Ureter (tissue), 1 donor: ENCODE data around the gene TECRL. TPM values are rescaled to one million over a fixed set of nuclear protein-coding genes. Genes with fewer than 3 reads are reported as not detected.

Experiments used
- DNase-seq: peaks from one replicate; pipeline ENCODE4 v3.0.0-alpha.2; 2020; ENCODE audit warnings: low spot score
- total RNA-seq: library from RNA; stranded (reverse); gene quantifications from one replicate; pipeline ENCODE4 v1.2.4, GENCODE V29; 2023
- donor health status: DM: yes; HTN: yes; CAD: no.

The TECRL gene
- 0.16 TPM for total RNA-seq

- DNase-seq = no peak
Measured at GRCh38 chr4:64409300-64409699, at the start of gene TECRL. Gene TECRL (minus strand): TSS chr4:64409450. CDS start chr4:64409351, 99 bp downstream.

- DNase-seq = no peak
Measured at GRCh38 chr4:64432674-64433073, 23.4 kb upstream of the TECRL start.

DNA sequence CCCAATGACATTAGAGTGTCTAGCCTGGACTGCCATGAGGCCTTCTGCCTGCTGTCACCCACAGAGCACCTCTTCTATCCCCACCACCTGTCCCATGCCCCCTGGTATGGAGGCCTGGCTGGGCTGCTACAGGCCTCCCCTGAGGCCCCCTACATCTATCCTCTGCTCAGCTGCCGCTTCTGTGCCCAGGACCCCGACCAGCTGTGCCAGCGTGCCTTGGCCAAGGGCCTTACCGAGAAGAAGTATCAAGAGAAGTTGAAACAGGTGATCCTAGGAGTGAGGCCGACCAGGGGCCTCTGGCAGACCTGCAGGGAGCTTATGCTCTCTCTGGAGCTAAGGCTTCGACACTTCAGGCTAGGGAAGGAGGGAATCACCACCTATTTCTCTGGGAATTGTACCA is 21.7 kb upstream of the TECRL start:
- DNase-seq = no peak

DNA sequence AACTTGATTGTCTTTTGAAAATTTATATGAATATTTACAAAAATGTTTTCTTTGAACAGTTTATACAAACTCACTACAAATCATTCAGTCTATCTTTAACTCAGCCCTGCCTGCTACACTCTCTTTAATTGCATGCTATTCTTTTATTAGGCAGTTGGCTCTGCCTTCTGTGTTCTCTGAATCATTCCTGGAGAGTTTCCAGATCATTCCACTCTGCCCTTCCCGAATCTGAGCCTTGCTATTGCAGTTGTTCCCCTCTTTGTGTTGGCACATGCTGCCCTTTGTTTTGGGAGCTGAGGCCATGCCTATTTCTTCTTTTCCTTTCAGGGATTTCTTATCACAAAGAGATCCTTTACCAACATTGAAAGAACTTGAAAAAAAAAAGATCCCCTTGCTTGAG is 8.7 kb upstream of the TECRL start:
- no peak for DNase-seq

DNA sequence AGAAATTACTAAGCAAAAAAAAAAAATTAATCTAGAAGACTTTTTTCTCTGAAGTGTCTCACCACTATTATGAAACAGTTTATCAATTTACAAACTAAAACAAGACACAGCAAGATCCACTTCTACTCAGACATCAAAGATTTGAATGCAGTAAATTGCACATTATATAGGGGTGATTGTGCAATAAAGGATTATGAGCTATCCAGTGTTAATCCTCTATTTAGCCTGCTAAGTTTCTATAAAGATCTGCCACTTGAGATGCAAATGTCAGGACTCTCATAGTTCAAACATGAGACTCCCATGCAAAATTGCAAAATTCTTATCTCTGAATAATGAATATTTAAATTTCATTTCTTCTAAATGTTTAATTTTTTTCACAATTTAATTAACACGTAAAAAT is 2.2 kb downstream of the TECRL start:
- DNase-seq = no peak

GRCh38 chr4:64405761-64406160 is 3.5 kb downstream of the TECRL start:
- DNase-seq = no peak

- no peak for DNase-seq
Measured at GRCh38 chr4:64402684-64403083, 6.6 kb downstream of the TECRL start.

DNA sequence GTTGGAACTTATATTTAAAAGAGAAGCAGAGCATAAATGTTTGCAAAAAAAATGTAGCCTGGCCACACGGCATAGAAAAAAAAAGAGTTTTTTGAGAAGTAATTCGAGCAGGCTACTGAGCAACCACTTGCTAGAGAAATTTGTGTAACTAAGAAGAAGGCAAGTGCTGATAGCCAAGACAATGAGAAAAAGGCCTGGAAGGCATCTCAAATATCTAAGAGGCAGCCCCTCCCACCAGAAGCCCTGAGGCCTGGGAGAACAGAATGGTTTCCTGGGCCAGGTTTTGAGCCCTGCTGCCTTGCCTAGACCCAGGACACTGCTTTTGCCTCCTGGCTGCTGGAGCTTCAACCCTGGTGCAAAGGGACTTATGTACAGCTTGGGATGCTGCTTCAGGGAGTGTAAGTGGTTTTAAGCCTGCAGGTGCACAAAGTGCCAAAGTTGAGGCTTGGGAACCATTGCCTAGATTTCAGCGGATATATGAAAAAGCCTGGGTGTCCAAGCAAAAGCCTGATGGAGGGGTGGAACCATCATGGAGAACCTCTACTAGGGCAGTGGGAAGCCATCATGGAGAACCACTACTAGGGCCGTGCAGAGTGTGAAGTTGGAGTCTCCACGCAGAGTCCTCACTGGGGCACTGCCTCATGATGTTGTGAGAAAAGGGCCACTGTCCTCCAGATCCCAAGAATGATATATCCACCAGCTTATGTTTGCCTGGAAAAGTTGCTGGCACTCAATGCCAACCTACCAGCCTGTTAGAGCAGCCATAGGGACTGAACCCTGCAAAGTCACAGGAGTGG is 9.7 kb downstream of the TECRL start:
- no peak for DNase-seq

GRCh38 chr4:64394469-64394868 is 14.8 kb downstream of the TECRL start:
- no peak for DNase-seq

DNA sequence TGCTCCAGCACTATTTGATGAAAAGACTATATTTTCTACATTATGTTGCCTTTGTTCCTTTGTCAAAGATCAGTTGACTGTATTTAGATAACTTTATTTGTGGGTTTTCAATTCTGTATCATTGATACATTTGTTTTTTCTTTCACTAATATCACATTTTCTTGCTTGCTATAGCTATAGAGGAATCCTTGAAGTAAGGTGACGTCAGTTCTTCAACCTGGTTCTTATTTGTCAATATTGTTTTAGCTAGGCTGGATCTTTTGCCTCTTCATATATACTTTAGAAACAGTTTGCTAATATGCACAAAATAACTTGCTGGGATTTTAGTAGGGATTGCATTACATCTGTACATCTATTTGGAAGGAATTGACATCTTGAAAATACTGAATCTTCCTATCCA is 21.0 kb downstream of the TECRL start:
- no peak for DNase-seq

- DNase-seq = no peak
Measured at GRCh38 chr4:64385220-64385619, 24.0 kb downstream of the TECRL start.

GRCh38 chr4:64384237-64385203 is 24.7 kb downstream of the TECRL start:
- DNase-seq = no peak

DNA sequence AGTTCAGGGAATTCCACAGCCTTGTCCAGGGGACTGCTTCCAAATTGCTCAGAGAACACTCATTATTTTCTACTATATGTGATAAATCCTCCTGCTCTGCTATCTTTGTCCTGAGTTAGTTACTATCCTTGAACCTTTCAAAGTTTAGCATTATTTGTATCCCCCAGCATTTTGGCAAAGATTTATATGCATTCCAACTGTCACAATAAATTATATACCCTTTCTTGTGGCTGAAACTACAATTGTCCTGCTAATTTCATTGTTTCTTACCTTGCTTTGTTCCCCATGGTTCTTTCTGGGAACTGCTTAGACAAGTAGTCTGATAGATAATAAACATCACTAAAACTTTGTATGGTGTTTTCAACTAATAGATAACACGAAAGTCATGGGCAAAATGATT is 40.5 kb downstream of the TECRL start:
- no peak for DNase-seq

DNA sequence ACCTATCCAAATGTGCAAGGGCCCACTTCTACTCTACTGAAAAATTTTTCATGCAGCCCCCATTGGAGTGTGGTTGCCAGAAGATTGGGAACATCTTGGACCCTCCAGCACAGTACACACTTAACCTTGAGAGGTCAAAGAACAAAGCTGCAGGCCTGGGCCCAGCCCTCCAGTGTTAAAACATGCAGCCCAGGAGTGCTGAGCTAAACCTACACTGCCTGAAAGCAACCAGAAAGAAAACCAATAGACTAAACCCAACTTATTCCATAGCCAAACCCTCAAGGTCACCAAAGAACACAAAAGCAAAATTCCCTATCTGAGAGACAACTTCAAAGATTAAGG is 47.9 kb downstream of the TECRL start:
- no peak for DNase-seq

DNA sequence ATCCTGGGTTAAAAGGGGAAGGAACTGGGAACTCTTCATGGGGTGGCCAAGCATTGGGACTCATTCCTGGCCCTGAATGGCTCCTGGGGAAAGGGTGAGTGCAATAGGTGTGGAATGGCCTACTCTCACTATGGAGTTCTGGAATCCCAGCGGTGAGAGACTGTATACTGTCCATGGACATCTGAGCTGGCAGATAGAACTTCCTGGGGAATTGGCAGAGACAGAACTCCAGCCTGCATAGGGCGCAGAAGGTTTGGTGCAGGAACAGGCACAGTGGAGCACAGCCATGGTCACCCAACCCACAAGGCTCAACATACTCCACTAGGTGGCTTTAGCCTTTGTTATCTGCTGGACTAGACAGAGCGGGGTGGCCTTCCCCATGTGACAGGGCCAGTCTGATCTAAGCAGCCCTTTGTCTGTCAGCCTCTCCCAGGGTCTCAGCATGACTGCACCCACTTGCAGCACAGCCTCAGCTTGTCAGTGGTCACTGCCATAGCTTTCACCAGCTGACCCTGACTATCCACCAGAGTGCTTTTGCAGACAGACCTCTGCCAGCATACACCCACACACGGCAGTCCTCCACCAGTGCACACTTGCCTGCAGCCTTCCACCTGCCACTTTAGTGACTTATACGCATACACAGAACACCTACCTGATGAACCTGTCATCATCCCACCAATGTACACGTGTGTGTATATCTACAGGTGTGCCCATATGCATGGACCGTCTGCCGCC is 48.4 kb downstream of the TECRL start:
- no peak for DNase-seq

DNA sequence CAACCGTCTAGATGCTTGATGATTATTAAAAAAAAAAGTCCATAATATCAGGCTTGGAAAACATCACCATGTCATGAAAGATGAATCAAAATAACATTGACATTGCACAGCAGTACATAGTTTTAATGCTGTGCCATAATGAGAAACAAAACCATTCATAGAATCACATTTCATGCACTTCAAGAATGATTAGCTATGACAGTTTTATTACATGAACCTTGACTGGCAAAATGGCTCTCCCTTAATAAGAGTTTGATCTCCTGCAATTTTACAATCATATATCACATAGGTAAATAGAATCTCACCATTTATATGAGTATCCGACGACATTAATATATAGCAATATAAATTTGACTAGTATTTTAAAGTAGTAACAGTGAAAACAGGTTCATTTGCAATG is 49.8 kb downstream of the TECRL start:
- DNase-seq = no peak

DNA sequence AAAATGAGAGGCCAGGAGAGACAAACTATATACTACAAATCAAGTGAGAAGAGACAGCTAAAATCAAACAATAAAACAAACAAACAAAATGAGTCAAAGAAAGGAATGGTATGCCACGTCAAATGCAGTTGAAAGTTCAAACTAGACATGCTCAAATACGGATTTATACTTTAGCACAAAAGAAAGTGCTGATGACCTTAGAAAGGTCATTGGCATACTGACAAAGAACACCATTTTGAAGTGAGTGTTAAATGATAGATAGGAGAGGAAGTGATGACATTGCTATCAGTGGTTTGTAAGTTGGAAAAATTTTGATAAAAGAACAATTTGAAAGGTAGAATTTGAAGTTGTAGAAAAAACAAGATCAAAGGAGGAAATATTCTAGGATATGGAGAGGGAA is 55.3 kb downstream of the TECRL start:
- no peak for DNase-seq

GRCh38 chr4:64341711-64342110 is 67.5 kb downstream of the TECRL start:
- no peak for DNase-seq

- DNase-seq = no peak
Measured at GRCh38 chr4:64340218-64341110, 68.8 kb downstream of the TECRL start.

DNA sequence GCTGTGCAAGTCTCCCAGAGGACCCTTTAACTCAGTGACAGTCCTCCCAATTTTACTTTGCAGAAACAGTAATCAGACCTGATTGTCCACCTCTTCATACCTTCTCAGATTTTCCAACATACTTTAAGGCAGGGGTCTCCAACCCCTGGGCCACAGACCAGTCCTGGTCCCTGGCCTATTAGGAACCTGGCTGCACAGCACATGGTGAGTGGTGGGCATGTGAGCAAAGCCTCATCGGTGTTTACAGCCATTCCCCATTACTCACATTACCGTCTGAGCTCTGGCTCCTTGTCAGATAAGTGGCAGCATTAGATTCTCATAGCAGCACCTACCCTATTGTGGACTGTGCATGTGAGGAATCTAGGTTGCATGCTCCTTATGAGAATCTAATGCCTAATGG is 74.3 kb downstream of the TECRL start:
- DNase-seq = no peak

- no peak for DNase-seq
Measured at GRCh38 chr4:64330143-64330542, 79.1 kb downstream of the TECRL start.
